ENCODE results near the gene RAB19. TPM values are rescaled to one million over a fixed set of nuclear protein-coding genes. Genes with fewer than 3 reads are reported as not detected.
"Not testable (repeated sequence)": the region's sequence is repeated elsewhere in the genome, so short reads cannot be mapped to it uniquely, and the experiment has no call there.

Gene RAB19
- total RNA-seq, 1 donor from 2014 or later = 3.1 TPM

DNA sequence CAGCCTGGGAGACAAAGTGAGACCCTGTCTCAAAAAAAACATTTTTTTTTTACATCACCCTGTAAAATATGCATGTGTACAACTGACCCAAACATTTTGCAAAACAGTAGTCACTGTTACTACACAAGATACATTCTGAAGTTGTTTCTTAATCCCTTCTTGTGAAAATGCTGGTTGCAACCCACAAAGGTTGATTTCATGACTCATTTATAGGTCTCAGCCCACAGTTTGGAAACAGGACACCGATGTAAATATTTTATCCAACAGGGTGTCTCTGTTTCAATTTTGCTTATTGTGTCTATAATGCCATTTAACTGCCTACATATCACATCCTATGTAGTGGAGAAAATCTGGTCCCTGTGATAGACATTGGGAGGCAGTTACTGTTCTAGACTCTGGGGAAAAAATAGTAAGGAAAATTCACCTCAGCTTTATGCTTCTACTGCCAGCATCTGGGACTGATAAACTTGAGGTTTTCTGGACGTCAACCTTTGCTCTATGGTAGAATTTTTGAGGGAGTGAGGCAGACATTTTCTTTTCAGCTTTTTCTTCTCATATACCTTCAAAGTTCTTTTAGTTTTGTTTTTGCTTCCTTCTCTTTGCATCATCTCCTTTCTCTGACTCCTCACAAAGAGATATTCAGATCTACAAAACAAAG is 1.6 kb upstream of the RAB19 start:
- Histone ChIP-seq H3K9me3 (ENCODE audit: low read depth) (no peaks in the 10 kb centered on the region), H3K4me1 (peaks cover 10% of the 10 kb centered on the region)
- no peak for DNase-seq (ENCODE audit: low spot score)

DNA sequence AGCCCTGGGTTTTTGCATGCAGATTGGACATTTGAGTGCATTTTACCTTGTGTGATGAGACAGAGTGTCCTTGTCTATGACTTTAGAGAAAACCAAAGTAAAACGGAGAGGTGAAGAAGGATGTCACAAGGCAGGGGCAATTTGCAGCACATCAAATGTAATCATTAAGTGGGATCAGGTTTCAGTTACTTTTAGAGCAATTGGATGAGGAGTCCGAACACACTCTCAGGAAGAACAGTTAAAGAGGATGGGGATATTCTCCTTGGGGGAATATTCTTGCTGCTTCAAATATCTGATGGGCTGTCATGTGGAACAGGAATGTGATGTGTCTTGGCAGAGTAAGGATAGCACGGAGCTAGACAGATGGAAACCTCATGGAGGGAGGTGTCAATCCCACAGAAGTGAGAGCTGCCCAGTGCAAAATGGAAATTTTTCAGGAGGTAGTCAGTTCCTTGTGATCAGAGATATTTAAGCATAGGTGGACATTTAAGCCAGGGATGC is 757 bp downstream of the RAB19 start:
- Histone ChIP-seq H3K27ac (no peak overlapping the region), H3K36me3 (no peaks in the 10 kb centered on the region), H3K4me3 (peak overlapping the region; percentile 50), H3K27me3 (no peaks in the 10 kb centered on the region), H3K79me2 (ENCODE audit: low read depth) (no peaks in the 10 kb centered on the region), H4K20me1 (ENCODE audit: low read depth) (no peaks in the 10 kb centered on the region), H3F3A (ENCODE audit: low read depth) (peaks cover 8% of the 10 kb centered on the region), H3K9ac (no peak overlapping the region), H3K9me3 (ENCODE audit: low read depth) (no peaks in the 10 kb centered on the region), H3K4me2 (peak overlapping the region; percentile 81), H3K4me1 (peaks cover 10% of the 10 kb centered on the region), H2AFZ (replicated peaks) (peak overlapping the region; percentile 99)
- peaks cover 15% of the 10 kb centered on the region for H3K4me1 Mint-ChIP-seq
- H3K27me3 Mint-ChIP-seq (ENCODE audit: insufficient read depth, low read depth) = peaks cover 5% of the 10 kb centered on the region
- peaks cover 2% of the 10 kb centered on the region for H3K9me3 Mint-ChIP-seq
- no peaks in the 10 kb centered on the region for H3K36me3 Mint-ChIP-seq
- no peak overlapping the region for H3K4me3 Mint-ChIP-seq
- H3K27ac Mint-ChIP-seq = no peak overlapping the region
- no peak for DNase-seq (ENCODE audit: low spot score)
- TF ChIP-seq EZH2 (IDR thresholded peaks at IDR 0.05) = no peak
- TF ChIP-seq EZH2phosphoT487 (IDR thresholded peaks at IDR 0.05) = no peak
- TF ChIP-seq, protein P1, sequence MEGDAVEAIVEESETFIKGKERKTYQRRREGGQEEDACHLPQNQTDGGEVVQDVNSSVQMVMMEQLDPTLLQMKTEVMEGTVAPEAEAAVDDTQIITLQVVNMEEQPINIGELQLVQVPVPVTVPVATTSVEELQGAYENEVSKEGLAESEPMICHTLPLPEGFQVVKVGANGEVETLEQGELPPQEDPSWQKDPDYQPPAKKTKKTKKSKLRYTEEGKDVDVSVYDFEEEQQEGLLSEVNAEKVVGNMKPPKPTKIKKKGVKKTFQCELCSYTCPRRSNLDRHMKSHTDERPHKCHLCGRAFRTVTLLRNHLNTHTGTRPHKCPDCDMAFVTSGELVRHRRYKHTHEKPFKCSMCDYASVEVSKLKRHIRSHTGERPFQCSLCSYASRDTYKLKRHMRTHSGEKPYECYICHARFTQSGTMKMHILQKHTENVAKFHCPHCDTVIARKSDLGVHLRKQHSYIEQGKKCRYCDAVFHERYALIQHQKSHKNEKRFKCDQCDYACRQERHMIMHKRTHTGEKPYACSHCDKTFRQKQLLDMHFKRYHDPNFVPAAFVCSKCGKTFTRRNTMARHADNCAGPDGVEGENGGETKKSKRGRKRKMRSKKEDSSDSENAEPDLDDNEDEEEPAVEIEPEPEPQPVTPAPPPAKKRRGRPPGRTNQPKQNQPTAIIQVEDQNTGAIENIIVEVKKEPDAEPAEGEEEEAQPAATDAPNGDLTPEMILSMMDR (IDR thresholded peaks at IDR 0.05) = no peak

More for the DNA sequence above, 1.6 kb upstream of the RAB19 start:
- no peak overlapping the region for H3K9ac ChIP-seq
- peaks cover 8% of the 10 kb centered on the region for H3K79me2 ChIP-seq (ENCODE audit: low read depth)
- no peak overlapping the region for H3K27ac ChIP-seq
- no peaks in the 10 kb centered on the region for H3K36me3 ChIP-seq
- H3K27me3 ChIP-seq = no peaks in the 10 kb centered on the region
- H3F3A ChIP-seq (ENCODE audit: low read depth) = peaks cover 8% of the 10 kb centered on the region
- H3K4me3 ChIP-seq = no peak overlapping the region
- H3K27me3 Mint-ChIP-seq (ENCODE audit: insufficient read depth, low read depth) = peaks cover 5% of the 10 kb centered on the region
- H3K36me3 Mint-ChIP-seq = no peaks in the 10 kb centered on the region
- no peak overlapping the region for H3K4me3 Mint-ChIP-seq
- H3K4me1 Mint-ChIP-seq = peaks cover 21% of the 10 kb centered on the region
- no peaks in the 10 kb centered on the region for H4K20me1 ChIP-seq (ENCODE audit: low read depth)
- no peaks in the 10 kb centered on the region for H3K9me3 Mint-ChIP-seq
- TF ChIP-seq EZH2 (IDR thresholded peaks at IDR 0.05) (no peak), EZH2phosphoT487 (IDR thresholded peaks at IDR 0.05) (no peak)
- TF ChIP-seq, protein P1 (IDR thresholded peaks at IDR 0.05) = no peak
- H3K27ac Mint-ChIP-seq = no peak overlapping the region
- H3K4me2 ChIP-seq = no peak overlapping the region
- no peak overlapping the region for H2AFZ ChIP-seq (replicated peaks)

DNA sequence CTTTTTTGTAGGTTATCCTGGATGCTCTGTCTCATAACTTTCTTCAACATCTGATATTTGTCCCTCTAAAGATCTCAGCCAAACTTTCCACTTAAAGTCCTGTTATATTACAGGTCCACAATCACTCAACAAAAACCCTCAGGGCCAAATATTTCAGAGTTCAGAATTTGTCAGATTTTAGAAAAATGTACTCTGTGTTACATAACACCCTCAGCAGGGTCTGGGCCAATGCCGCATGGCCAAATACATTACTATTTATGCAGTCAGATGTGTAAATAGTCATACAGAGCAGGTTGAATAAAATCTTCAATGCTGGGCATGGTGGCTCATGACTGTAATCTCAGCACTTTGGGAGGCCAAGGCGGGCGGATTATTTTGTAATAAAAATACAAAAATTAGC is 11.5 kb downstream of the RAB19 start:
- TF ChIP-seq EZH2 (IDR thresholded peaks at IDR 0.05) = no peak
- TF ChIP-seq, protein P1 (IDR thresholded peaks at IDR 0.05) = no peak
- no peak for TF ChIP-seq EZH2phosphoT487 (IDR thresholded peaks at IDR 0.05)
- no peak overlapping the region for H3K27ac Mint-ChIP-seq

GRCh38 chr7:140415816-140416215 is 12.0 kb downstream of the RAB19 start:
- H3K4me1 ChIP-seq; H3K4me3 ChIP-seq; H3K27ac ChIP-seq; H3K36me3 ChIP-seq; H3K27me3 Mint-ChIP-seq (ENCODE audit: insufficient read depth, low read depth); H3K9me3 ChIP-seq (ENCODE audit: low read depth); H3K27me3 ChIP-seq; H3K27ac Mint-ChIP-seq; H3K36me3 Mint-ChIP-seq; H3K4me3 Mint-ChIP-seq; H3K4me2 ChIP-seq; H3K9me3 Mint-ChIP-seq; H3F3A ChIP-seq (ENCODE audit: low read depth); DNase-seq (ENCODE audit: low spot score); H3K79me2 ChIP-seq (ENCODE audit: low read depth); H3K4me1 Mint-ChIP-seq; H2AFZ ChIP-seq (replicated peaks); H3K9ac ChIP-seq; H4K20me1 ChIP-seq (ENCODE audit: low read depth): not testable (repeated sequence)

More for the DNA sequence above, 11.5 kb downstream of the RAB19 start:
- Histone ChIP-seq H3K27me3 (no peaks in the 10 kb centered on the region), H3F3A (ENCODE audit: low read depth) (no peaks in the 10 kb centered on the region), H4K20me1 (ENCODE audit: low read depth) (no peaks in the 10 kb centered on the region), H3K27ac (no peak overlapping the region), H3K4me1 (no peaks in the 10 kb centered on the region), H3K4me2 (no peak overlapping the region), H3K9me3 (ENCODE audit: low read depth) (no peaks in the 10 kb centered on the region), H3K4me3 (no peak overlapping the region), H3K36me3 (no peaks in the 10 kb centered on the region), H3K79me2 (ENCODE audit: low read depth) (no peaks in the 10 kb centered on the region), H2AFZ (replicated peaks) (no peak overlapping the region), H3K9ac (no peak overlapping the region)
- no peaks in the 10 kb centered on the region for H3K4me1 Mint-ChIP-seq
- H3K4me3 Mint-ChIP-seq = no peak overlapping the region
- H3K27me3 Mint-ChIP-seq (ENCODE audit: insufficient read depth, low read depth) = peaks cover 6% of the 10 kb centered on the region
- DNase-seq (ENCODE audit: low spot score) = no peak
- H3K36me3 Mint-ChIP-seq = peaks cover 2% of the 10 kb centered on the region
- peaks cover 9% of the 10 kb centered on the region for H3K9me3 Mint-ChIP-seq
